ENCODE data around the gene RBPJL.

Gene RBPJL

GRCh38 chr20:45366192-45366591 lies 59.6 kb downstream of the RBPJL start:
- no peak for DNase-seq

- DNase-seq = no peak
Measured at GRCh38 chr20:45366631-45367030, 60.0 kb downstream of the RBPJL start.

- DNase-seq = no peak
Measured at GRCh38 chr20:45367126-45367525, 60.5 kb downstream of the RBPJL start.
